Erythroblast (primary cell): ENCODE measurements around the gene HOXD8.

ENCODE experiments used
- DNase-seq, 2 experiments: peaks; one replicate each; lab custom pipeline; 2025; lab: John Stamatoyannopoulos, UW
- GATA1 ChIP-seq: IDR thresholded peaks from 2 replicates; pipeline ENCODE4 v1.6.1; 2011; ENCODE audit warnings: low read depth, mild to moderate bottlenecking, control low read depth, low read length, moderate library complexity
- POLR2A ChIP-seq: IDR thresholded peaks from 2 replicates; pipeline ENCODE4 v1.6.1; 2011; ENCODE audit warnings: mild to moderate bottlenecking, low read length

Gene HOXD8

GRCh38 chr2:176103194-176103593 is 26.3 kb upstream of the HOXD8 start:
- no peak for DNase-seq
- TF ChIP-seq POLR2A (no peak), GATA1 (no peak)

GRCh38 chr2:176103742-176104315 is 25.7 kb upstream of the HOXD8 start:
- no peak for DNase-seq
- TF ChIP-seq POLR2A: no peak
- no peak for TF ChIP-seq GATA1

GRCh38 chr2:176104316-176105077 is 25.0 kb upstream of the HOXD8 start:
- TF ChIP-seq GATA1 (no peak), POLR2A (no peak)
- DNase-seq: peak in 1 of 2 experiments; percentile 17

GRCh38 chr2:176105078-176105729 is 24.3 kb upstream of the HOXD8 start:
- TF ChIP-seq POLR2A: no peak
- no peak for TF ChIP-seq GATA1
- DNase-seq: no peak

GRCh38 chr2:176105730-176106580 is 23.6 kb upstream of the HOXD8 start:
- DNase-seq: no peak
- TF ChIP-seq GATA1 (no peak), POLR2A (no peak)

GRCh38 chr2:176106581-176107539 is 22.6 kb upstream of the HOXD8 start, which contains the start of gene HOXD11:
HOXD11 (plus strand) TSS chr2:176107280; CDS start chr2:176107356, 76 bp downstream.
- TF ChIP-seq GATA1 (no peak), POLR2A (no peak)
- peak; percentile 27 to 37 for DNase-seq

GRCh38 chr2:176107731-176108181 is 21.7 kb upstream of the HOXD8 start:
- DNase-seq: no peak

GRCh38 chr2:176109192-176109901 is 20.2 kb upstream of the HOXD8 start:
- TF ChIP-seq GATA1 (no peak), POLR2A (no peak)
- no peak for DNase-seq

More at GRCh38 chr2:176107731-176108181, 21.7 kb upstream of the HOXD8 start:
- TF ChIP-seq GATA1 (no peak), POLR2A (no peak)

- no peak for DNase-seq
- TF ChIP-seq GATA1: no peak
- TF ChIP-seq POLR2A: no peak
Observed at GRCh38 chr2:176109946-176110345, 19.6 kb upstream of the HOXD8 start.

- no peak for DNase-seq
- no peak for TF ChIP-seq POLR2A
- no peak for TF ChIP-seq GATA1
Observed at GRCh38 chr2:176110415-176111308, 18.8 kb upstream of the HOXD8 start.

GRCh38 chr2:176111309-176111663 is 18.2 kb upstream of the HOXD8 start:
- DNase-seq: peak; percentile 61 to 66
- no peak for TF ChIP-seq GATA1
- no peak for TF ChIP-seq POLR2A

GRCh38 chr2:176111846-176112374 is 17.6 kb upstream of the HOXD8 start:
- no peak for DNase-seq
- no peak for TF ChIP-seq GATA1
- no peak for TF ChIP-seq POLR2A
